ENCODE results near the gene ALG1L2. TPM values are rescaled to one million over a fixed set of nuclear protein-coding genes. Genes with fewer than 3 reads are reported as not detected.
"Not testable (repeated sequence)": the region's sequence is repeated elsewhere in the genome, so short reads cannot be mapped to it uniquely, and the experiment has no call there.

The ALG1L2 gene
- total RNA-seq, 1 donor = not detected

- peak in 2 of 3 donors; percentile 57 to 75 for DNase-seq (ENCODE audit: low read depth in 2 of 3, low spot score in 2 of 3)
Measured at GRCh38 chr3:130093741-130094391, 12.2 kb downstream of the ALG1L2 start.

GRCh38 chr3:130094491-130094941, 12.9 kb downstream of the ALG1L2 start:
- DNase-seq (ENCODE audit: low read depth in 2 of 3, low spot score in 2 of 3) = peak in 2 of 3 donors; percentile 38 to 61

- DNase-seq (ENCODE audit: low read depth in 2 of 3, low spot score in 2 of 3) = not testable (repeated sequence)
Measured at GRCh38 chr3:130095858-130096257, 14.2 kb downstream of the ALG1L2 start.

GRCh38 chr3:130097096-130097495, 15.5 kb downstream of the ALG1L2 start:
- DNase-seq (ENCODE audit: low read depth in 2 of 3, low spot score in 2 of 3) = not testable (repeated sequence)

GRCh38 chr3:130097690-130098638, 16.3 kb downstream of the ALG1L2 start:
- DNase-seq (ENCODE audit: low read depth in 2 of 3, low spot score in 2 of 3) = not testable (repeated sequence)

GRCh38 chr3:130098639-130099385, 17.2 kb downstream of the ALG1L2 start:
- DNase-seq (ENCODE audit: low read depth in 2 of 3, low spot score in 2 of 3) = not testable (repeated sequence)

- not testable (repeated sequence) for DNase-seq (ENCODE audit: low read depth in 2 of 3, low spot score in 2 of 3)
Measured at GRCh38 chr3:130102545-130102944, 20.9 kb downstream of the ALG1L2 start.

- not testable (repeated sequence) for DNase-seq (ENCODE audit: low read depth in 2 of 3, low spot score in 2 of 3)
Measured at GRCh38 chr3:130104191-130104590, 22.6 kb downstream of the ALG1L2 start.

- not testable (repeated sequence) for DNase-seq (ENCODE audit: low read depth in 2 of 3, low spot score in 2 of 3)
Measured at GRCh38 chr3:130107333-130107995, 25.8 kb downstream of the ALG1L2 start.

GRCh38 chr3:130108836-130109585, 27.4 kb downstream of the ALG1L2 start:
- not testable (repeated sequence) for DNase-seq (ENCODE audit: low read depth in 2 of 3, low spot score in 2 of 3)

- peak in 1 of 3 donors; percentile 1 for DNase-seq (ENCODE audit: low read depth in 2 of 3, low spot score in 2 of 3)
Measured at GRCh38 chr3:130110386-130111169, 28.9 kb downstream of the ALG1L2 start.

- peak; percentile 96 to 98 (median 98) for DNase-seq (ENCODE audit: low read depth in 2 of 3, low spot score in 2 of 3)
Measured at GRCh38 chr3:130111185-130111864, 29.7 kb downstream of the ALG1L2 start.

- peak; percentile 70 to 96 (median 94) for DNase-seq (ENCODE audit: low read depth in 2 of 3, low spot score in 2 of 3)
Measured at GRCh38 chr3:130111865-130112747, 30.5 kb downstream of the ALG1L2 start.

GRCh38 chr3:130112748-130113073, 31.1 kb downstream of the ALG1L2 start:
- not testable (repeated sequence) for DNase-seq (ENCODE audit: low read depth in 2 of 3, low spot score in 2 of 3)

- DNase-seq (ENCODE audit: low read depth in 2 of 3, low spot score in 2 of 3) = not testable (repeated sequence)
Measured at GRCh38 chr3:130115400-130115799, 33.8 kb downstream of the ALG1L2 start.

GRCh38 chr3:130117933-130118332, 36.3 kb downstream of the ALG1L2 start:
- DNase-seq (ENCODE audit: low read depth in 2 of 3, low spot score in 2 of 3) = no peak

GRCh38 chr3:130119824-130120223, 38.2 kb downstream of the ALG1L2 start:
- peak in 2 of 3 donors; percentile 16 to 44 for DNase-seq (ENCODE audit: low read depth in 2 of 3, low spot score in 2 of 3)

Measured in hematopoietic multipotent progenitor cell (in vitro differentiated cells).